ENCODE data around the gene B4GALT5.
"Not testable (repeated sequence)": the region's sequence is repeated elsewhere in the genome, so short reads cannot be mapped to it uniquely, and the experiment has no call there.

B4GALT5 gene

DNA sequence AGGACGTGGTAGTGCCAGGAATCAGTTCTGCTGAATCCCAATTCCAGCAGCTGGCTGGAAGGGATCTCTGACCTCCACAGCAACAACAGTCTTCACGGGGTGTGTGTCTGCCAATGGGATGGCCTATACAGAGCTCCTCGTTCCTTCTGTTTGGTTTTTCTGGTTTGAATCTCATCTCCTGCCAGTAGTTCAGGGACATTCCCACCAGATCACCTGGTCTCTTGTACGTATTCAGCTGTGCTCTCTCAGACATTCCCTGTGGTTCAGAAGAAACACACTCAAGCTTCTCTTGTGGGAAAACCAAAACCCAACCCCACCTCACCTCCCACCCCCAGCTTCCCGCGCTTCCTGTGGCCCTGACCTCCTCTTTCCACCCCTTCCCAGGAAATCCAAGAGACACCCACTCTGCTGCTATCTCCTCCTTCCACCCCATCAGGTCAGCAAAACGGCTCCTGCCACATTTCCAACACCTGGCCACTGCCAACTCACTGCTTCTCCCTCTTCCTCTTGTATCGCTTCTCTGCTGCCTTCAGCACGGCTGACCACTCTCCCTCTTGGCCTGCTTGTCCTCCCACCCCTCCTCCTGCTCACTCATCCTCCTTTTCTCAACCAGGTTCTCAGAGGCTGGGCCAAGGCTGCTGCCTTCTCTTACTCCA lies 82.5 kb downstream of the B4GALT5 start:
- in situ Hi-C loops (cut with MboI; ENCODE audit: low sequenced_read_pairs): no loop called here

- in situ Hi-C loops (cut with MboI; ENCODE audit: low sequenced_read_pairs): no loop called here
Observed at GRCh38 chr20:49630396-49630951, 83.2 kb downstream of the B4GALT5 start.

DNA sequence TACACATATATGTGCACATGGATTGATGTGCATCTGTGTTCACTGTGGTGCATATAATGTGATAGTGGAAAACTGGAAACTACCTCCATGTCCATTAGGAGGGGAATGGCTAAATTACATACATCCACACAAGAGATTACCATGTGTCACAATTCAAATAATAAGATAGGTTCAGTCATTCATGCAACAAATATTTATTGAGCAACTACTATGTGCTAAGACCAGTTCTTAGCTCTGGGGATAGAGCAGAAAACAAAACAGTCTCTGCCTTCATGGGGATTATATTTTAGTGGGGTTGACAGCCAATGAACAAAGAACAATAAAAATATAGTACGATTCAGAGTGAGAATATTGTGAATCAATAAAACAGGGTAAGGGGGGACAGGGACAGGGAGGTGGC lies 84.1 kb downstream of the B4GALT5 start:
- in situ Hi-C loops (cut with MboI; ENCODE audit: low sequenced_read_pairs): no loop called here

GRCh38 chr20:49628280-49628679 lies 85.4 kb downstream of the B4GALT5 start:
- in situ Hi-C loops (cut with MboI; ENCODE audit: low sequenced_read_pairs): not testable (repeated sequence)

- in situ Hi-C loops (cut with MboI; ENCODE audit: low sequenced_read_pairs): no loop called here
Observed at GRCh38 chr20:49627329-49627761, 86.3 kb downstream of the B4GALT5 start.

GRCh38 chr20:49624988-49625387 lies 88.7 kb downstream of the B4GALT5 start:
- in situ Hi-C loops (cut with MboI; ENCODE audit: low sequenced_read_pairs): not testable (repeated sequence)

DNA sequence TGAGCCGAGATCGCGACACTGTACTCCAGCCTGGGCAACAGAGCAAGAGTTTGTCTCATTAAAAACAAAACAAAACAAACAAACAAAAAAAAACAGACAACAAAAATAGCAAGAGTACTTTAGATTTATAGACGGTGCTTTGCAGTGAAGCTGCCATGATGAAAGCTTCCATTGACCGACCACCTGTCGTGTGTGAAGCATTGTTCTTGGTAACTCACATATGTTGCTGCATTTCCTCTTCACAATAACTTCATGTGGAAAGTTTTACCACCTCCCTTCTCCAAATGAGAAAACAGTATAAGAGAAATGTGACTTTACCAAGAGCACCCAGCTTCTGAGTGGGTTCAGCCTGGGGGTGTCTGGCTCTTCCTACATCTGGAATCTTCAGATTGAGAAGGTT lies 89.4 kb downstream of the B4GALT5 start:
- in situ Hi-C loops (cut with MboI; ENCODE audit: low sequenced_read_pairs): no loop called here

GRCh38 chr20:49622243-49622642 lies 91.4 kb downstream of the B4GALT5 start:
- in situ Hi-C loops (cut with MboI; ENCODE audit: low sequenced_read_pairs): no loop called here

DNA sequence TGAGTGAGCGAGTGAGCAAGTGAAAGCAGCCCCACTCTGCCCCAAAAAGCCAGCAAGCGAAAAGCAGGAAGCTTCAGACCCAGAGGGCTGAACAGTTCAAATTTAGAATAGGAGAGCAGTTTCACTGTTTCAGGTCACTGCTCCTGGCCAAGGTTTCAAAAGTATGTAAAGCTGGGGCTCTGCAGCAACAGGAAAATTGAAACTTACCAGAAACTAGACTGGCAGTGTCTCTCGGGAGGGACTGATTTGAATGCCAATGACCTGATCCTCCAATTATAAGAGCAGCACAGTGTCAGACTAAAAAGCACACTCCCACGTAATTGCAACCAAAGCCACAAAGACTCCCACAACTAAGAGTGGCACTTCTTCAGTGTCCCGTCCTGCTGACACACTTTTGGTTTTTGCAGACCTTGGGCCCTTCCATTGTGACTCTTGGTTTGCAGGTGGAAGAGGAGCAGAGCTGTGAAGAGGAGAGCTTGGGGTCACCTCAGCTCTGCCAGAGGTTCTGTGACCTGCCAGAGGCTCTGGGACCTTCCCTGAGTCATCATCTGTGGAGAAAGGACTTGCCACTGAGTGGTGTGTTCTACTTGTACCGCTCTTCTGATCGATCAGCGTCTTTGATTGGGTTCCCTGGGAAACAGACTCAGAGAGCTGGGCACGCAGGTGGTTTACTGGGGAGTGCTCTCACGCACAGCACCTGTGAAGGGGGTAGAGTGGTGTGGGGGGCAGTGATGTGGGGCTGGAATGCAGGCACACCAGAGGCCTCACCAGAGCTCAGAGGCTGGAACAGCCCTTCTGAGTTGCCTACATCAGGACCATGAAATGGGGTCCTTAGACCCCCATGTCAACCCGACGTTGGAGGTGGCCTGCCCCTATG lies 93.1 kb downstream of the B4GALT5 start:
- in situ Hi-C loops (cut with MboI; ENCODE audit: low sequenced_read_pairs): no loop called here

GRCh38 chr20:49619113-49620048 lies 94.3 kb downstream of the B4GALT5 start:
- in situ Hi-C loops (cut with MboI; ENCODE audit: low sequenced_read_pairs): no loop called here

GRCh38 chr20:49618289-49618688 lies 95.4 kb downstream of the B4GALT5 start:
- in situ Hi-C loops (cut with MboI; ENCODE audit: low sequenced_read_pairs): no loop called here

- in situ Hi-C loops (cut with MboI; ENCODE audit: low sequenced_read_pairs): not testable (repeated sequence)
Observed at GRCh38 chr20:49617394-49617793, 96.3 kb downstream of the B4GALT5 start.

- in situ Hi-C loops (cut with MboI; ENCODE audit: low sequenced_read_pairs): no loop called here
Observed at GRCh38 chr20:49616154-49617007, 97.3 kb downstream of the B4GALT5 start.

DNA sequence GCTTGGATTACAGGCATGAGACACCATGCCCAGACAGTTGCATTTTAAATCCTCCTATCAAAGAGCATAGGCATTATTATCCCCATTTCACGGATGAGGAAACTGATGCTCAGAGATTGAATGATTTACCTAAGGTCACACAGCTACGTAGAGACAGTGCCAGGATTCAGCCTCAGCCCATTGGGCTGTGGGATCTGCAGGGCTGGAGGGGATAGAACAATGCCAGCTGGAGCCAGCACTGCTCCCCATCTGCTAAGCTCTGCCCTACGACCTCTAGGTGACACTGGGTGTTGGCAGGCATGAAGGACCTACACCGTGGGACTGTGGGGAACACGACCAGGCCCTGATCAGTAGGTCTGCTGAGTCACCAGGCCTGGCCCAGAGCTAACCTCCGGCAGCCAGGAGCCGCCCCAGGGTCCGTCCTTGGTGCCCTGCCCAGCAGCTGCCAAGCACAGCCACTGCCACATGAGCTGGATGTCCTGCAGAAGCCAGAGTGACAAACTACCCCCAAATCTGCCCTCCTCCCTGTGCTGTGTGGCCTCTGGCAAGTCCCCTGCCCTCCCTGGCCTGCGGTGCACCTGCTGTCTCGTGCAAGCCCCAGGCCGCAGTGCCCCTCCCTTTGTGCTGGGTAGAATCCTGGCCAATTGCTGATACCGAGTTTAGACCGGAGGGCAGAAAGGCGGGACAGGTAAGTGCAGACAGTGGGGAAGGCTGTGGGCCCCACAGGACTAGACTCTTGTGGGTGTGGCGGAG lies 98.1 kb downstream of the B4GALT5 start:
- in situ Hi-C loops (cut with MboI; ENCODE audit: low sequenced_read_pairs): no loop called here

DNA sequence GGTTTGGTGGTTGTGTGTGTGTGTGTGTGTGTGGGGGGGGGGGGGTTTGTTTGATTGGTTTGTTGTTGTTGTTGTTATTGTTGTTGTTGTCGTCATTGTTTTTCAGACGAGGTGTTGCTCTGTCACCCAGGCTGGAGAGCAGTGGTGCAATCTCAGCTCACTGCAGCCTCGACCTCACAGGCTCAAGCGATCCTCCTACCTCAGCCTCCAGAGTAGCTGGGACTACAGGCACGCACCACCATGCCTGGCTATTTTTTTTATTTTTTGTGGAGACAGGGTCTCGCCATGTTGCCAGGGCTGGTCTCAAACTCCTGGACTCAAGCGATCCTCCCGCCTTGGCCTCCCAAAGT lies 98.7 kb downstream of the B4GALT5 start:
- in situ Hi-C loops (cut with MboI; ENCODE audit: low sequenced_read_pairs): not testable (repeated sequence)

- in situ Hi-C loops (cut with MboI; ENCODE audit: low sequenced_read_pairs): no loop called here
Observed at GRCh38 chr20:49614338-49615050, 99.2 kb downstream of the B4GALT5 start.

GRCh38 chr20:49612127-49612738 lies 101.4 kb downstream of the B4GALT5 start:
- in situ Hi-C loops (cut with MboI; ENCODE audit: low sequenced_read_pairs): no loop called here

DNA sequence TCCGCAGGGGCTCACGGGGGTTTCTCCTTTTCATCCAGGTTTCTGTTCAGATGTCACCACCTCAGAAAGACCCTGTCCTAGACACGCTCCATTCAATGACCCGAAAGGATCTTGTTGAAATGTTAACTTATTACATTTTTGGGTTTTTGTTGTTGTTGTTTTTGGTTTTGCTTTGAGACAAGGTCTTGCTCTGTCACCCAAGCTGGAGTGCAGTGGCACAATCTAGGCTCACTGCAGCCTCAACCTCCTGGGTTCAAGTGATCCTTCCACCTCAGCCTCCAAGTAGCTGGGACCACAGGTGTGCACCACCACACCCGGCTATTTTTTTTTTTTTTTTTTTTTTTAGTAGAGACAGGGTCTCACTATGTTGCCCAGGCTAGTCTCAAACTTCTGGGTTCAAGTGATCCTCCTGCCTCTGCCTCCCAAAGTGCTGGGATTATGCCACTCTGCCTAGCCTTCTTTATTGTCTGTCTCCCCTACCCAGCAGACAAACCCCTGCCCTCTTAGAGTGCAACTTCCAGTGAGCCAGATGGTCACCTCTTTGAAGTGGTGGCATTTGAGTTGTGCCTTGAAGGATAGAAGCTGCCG lies 102.0 kb downstream of the B4GALT5 start:
- in situ Hi-C loops (cut with MboI; ENCODE audit: low sequenced_read_pairs): not testable (repeated sequence)

All from HL-60/S4 treated with retinoic acid at 250 ng/mL for 4 days and 3 days (cell line).